ENCODE measurements around the gene SMPDL3A.

The SMPDL3A gene

DNA sequence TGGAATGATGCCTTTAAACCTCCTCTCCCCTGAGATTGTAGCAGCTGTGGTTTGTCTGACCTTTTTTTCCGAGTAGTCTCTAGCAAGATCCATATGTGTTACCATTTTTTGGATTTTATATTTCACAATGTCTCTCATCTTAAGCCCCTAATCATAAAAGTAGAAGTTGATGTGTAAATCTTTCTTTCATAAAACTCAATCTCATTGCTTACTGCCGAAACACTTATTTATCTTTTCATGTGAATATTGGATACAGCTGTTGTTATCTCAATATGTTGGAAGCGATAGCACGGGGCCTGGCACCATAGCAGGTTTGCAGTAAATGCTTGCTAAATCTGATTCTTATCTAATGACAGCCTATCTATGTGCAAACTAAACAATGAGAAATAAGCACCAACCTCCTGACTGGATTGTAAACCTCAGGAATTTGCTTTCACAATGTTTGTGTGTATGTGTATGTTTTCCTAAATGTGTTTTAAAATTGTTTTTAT is 14.2 kb downstream of the SMPDL3A start:
- DNase-seq (ENCODE audit: low read depth in 2 of 2) = no peak

DNA sequence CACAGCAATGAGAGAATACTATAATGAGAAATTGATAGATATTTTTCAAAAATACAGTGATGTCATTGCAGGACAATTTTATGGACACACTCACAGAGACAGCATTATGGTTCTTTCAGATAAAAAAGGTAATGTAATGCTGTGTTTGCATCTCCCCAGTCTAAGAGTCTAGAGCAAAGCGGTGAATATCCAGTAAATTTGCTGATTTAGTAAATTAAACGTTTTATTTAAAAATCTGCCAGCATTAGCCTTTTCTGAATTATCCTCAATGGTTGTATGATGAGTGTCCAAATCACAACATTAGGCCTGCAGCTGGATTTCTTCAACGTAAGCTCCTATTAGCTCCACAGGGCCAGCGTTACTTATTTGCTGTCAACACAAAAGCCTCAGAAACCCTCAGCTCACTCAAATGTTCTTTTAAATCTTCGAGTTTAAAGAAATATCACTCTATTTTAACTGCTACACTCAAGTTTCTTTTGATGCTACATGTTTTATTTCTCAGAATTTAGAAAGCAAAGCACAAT is 16.0 kb downstream of the SMPDL3A start:
- DNase-seq (ENCODE audit: low read depth in 2 of 2) = no peak

DNA sequence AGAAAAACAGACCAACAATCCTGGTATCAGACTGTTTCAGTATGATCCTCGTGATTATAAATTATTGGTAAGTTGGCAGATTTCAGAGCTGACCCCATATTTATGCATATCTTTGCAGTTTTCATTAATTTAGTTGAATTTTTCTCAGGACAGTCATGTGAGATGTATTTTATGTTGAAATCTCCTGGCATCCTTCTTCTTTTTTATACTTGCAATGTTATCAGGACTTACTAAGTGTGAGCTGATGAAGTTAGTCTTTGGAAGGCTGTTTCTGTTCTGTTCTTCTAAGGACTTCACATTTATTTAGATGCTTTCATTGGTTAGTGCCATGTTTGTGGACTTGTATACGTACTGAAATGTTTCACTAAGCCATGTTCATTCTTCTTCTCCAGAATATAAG is 17.2 kb downstream of the SMPDL3A start:
- no peak for DNase-seq (ENCODE audit: low read depth in 2 of 2)

DNA sequence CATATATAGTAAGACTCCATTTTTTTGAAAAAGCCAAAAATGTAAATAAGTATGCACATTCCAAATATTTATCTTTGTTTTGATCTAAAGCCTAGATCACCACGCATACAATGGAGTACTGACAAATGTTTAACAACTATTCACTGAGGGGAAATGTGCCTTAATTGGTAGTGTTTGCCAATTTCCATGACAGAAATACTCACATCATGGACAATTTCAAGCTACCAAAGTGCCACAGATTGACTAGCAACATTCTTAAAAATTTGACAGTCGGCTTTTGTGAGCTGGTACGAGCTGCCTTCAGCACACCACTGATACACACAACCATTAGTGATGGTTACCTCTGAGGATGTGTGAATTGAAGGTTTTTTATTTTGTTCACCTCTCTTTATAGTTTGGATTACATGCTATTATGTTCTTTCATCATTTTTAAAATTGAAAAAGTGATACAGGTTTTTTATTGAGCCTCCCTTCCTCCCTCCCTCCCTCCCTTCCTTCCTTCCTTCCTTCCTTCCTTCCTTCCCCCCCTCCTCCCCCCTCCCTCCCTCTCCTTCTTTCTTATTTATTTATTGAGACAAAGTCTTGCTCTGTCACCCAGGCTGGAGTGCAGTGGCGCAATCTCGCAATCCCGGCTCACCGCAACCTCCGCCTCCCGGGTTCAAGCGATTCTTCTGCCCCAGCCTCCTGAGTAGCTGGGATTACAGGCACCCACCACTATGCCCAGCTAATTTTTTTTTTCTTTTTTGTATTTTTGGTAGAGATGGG is 19.2 kb downstream of the SMPDL3A start:
- DNase-seq (ENCODE audit: low read depth in 2 of 2) = no peak

- no peak for DNase-seq (ENCODE audit: low read depth in 2 of 2)
Measured at GRCh38 chr6:122809001-122809400, 19.9 kb downstream of the SMPDL3A start.

GRCh38 chr6:122809691-122810090 is 20.6 kb downstream of the SMPDL3A start:
- no peak for DNase-seq (ENCODE audit: low read depth in 2 of 2)

DNA sequence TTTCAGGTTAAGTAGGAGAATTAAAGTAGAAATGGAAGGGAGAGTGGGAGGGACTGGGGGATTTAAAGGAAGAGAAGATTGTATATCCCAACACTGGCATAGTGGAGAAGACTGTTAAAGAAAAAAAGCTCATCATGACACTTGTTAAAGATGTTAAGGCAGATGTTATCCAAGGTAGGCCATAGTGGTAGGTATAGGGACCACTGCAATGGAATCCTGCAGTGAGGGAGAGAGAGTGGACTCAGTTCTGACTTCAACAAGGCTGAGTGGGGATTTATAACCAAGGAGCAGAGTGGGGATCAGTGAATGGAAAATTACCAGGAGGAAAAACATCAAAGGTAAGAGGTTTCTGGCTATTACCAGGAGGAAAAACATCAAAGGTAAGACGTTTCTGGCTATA is 21.1 kb downstream of the SMPDL3A start:
- no peak for DNase-seq (ENCODE audit: low read depth in 2 of 2)

GRCh38 chr6:122817358-122817757 is 28.3 kb downstream of the SMPDL3A start:
- DNase-seq (ENCODE audit: low read depth in 2 of 2) = no peak

DNA sequence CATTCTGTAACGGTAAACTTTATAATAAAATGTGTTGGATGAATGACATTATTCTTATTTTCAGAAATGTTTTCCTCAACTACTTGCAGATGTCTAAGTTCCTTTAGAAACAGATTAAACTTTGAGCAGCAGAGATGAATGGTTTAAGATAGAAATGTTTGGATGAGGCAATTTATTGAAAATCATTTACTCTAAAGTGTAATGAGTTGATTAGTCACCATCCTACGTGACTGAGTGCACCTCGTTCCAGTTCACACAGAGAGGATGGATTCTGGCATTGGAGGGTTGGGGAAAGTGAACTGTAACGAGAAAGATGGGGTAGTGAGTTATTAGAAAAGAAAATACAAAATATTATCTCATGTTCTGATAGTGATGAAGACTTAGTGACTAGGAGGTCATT is 28.7 kb downstream of the SMPDL3A start:
- no peak for DNase-seq (ENCODE audit: low read depth in 2 of 2)

DNA sequence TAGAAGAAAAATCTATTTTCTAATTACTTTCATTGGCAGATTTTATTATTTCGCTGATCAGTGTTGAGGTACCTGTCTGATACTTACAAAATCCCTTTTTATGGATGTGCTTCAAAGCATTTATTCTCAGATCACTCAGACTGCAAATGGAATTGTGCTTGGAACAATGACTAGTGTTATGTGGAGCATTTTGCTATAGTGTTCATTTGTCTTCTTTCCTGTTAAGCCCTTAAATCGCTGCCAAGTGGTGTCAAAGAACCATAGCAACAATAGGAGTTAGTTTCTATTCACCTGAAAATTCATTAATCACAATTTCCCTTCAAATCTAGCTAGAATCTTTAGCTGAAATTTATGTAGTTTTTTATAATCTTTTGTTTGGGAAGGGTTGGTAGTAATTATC is 29.8 kb downstream of the SMPDL3A start:
- DNase-seq (ENCODE audit: low read depth in 2 of 2) = no peak

GRCh38 chr6:122821095-122821494 is 32.0 kb downstream of the SMPDL3A start:
- DNase-seq (ENCODE audit: low read depth in 2 of 2) = no peak

DNA sequence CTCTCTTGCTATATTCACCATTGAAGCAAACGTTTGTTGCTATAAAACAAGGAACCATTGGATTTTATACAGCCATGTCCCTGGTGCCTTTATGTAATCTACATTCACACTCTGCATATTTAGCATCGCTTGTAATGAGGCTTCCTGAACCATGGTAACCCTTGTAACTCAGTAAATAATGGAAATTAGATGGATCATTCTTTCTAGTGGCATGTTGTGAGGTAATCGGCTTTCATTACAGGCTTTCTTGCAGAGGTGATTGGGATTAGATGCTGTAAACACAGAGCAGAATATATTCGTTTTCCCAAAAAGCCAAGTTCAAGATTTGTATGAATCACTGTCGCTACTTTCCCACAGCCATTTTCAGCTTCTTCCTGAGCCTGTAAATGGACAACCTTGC is 36.1 kb downstream of the SMPDL3A start:
- DNase-seq (ENCODE audit: low read depth in 2 of 2) = no peak

- no peak for DNase-seq (ENCODE audit: low read depth in 2 of 2)
Measured at GRCh38 chr6:122829456-122829855, 40.4 kb downstream of the SMPDL3A start.

DNA sequence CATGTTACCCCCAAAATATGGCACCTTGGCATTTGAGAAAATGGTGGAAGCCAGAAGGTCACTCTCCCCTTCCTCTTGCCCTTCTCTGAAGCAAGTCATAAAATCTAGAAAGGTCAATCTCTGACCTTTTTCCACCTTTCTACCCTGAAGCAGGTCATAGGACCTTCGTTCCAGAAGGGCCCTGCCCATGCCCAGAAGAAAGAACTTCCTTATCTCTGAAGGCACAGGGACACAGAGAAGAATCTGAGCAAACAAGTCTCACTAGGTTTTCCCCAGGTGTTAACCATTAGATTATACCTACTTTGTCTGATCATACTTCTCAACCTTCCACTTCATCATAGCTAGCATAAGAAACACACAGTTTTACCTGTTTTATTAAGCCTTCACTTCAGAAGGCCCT is 42.5 kb downstream of the SMPDL3A start:
- DNase-seq (ENCODE audit: low read depth in 2 of 2) = no peak

GRCh38 chr6:122832459-122832858 is 43.4 kb downstream of the SMPDL3A start:
- no peak for DNase-seq (ENCODE audit: low read depth in 2 of 2)

- no peak for DNase-seq (ENCODE audit: low read depth in 2 of 2)
Measured at GRCh38 chr6:122833021-122833491, 44.0 kb downstream of the SMPDL3A start.

GRCh38 chr6:122838060-122838780 is 49.2 kb downstream of the SMPDL3A start:
- no peak for DNase-seq (ENCODE audit: low read depth in 2 of 2)

- DNase-seq (ENCODE audit: low read depth in 2 of 2) = no peak
Measured at GRCh38 chr6:122839472-122839871, 50.4 kb downstream of the SMPDL3A start.

- no peak for DNase-seq (ENCODE audit: low read depth in 2 of 2)
Measured at GRCh38 chr6:122839906-122840305, 50.8 kb downstream of the SMPDL3A start.

DNA sequence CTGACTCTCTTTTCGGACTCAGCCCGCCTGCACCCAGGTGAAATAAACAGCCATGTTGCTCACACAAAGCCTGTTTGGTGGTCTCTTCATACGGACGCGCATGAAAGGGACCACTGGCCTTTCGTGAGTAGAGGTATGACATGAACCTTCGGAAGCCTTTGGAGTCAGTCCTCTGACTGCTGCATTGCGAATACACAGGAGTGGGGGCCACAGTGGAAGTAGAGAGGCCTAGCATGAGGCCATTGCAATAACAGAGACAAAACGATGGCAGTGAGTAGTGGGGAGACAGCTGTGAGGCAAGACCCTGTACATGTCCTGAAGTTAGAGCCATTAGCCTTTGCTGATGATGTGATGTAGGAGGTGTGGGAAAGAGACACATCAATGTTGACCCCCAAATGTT is 56.4 kb downstream of the SMPDL3A start:
- no peak for DNase-seq (ENCODE audit: low read depth in 2 of 2)

DNA sequence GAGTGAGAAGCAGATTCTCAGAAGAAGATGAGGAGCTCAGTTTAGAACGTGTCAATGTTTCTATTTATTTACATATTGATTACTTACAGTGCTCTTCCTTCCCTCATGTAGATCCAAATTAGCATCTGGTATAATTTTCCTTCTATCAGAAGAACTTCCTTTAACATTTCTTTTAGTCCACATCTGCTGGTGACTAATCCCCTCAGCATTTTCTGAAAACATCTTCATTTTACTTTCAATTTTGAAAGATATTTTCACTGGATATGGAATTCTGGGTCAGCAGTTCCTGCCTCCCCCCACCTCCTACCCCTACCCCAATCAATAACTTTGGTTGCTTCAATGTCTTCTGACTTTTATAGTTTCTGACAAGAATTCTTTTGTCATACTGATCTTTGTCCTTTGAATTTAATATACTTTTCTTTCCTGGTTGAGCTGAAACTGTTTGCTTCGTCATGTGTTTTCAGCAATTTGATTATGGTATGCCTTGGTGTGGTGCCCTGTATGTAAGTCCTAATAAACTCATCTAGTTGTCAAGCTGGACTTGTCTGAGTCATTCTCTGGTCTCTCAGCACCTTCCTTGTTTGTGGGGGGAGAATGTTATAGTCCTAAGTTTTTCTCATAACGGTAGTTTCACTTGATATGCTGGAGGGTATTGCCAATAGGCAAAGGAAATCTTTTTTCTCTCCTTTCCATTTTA is 57.0 kb downstream of the SMPDL3A start:
- no peak for DNase-seq (ENCODE audit: low read depth in 2 of 2)

DNA sequence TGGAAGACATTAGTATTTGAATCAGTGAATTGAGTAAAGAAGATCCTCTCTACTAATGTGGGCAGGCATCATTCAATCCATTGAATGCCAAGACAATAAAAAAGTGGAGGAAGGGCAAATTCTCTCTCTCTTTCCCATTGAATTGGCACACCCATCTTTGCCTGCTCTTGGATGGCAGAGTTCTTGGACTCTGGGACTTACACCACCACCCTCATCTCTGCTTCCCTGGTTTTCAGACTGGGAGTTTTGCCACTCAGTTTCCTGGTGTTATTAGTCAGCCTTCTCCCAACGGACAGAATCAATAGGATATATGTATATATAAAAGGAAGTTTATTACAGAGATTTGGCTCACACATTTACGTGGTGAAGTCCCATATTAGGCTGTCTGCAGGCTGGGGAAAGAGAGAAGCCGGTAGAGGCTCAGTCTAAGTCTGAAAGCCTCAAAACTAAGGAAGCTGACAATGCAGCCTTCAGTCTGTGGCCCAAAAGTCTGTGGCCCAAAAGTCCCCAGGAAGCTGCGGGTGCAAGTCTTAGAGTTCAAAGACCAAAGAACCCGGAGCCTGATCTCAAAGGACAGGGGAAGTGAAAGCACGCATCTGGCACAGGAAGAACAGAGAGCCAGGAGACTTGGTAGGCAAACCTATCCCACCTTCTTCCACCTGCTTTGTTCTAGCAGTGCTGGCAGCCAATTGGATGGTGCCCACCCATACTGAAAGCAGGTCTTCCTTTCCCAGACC is 64.4 kb downstream of the SMPDL3A start:
- no peak for DNase-seq (ENCODE audit: low read depth in 2 of 2)
